ENCODE results near the gene PDE8A. TPM values are rescaled to one million over a fixed set of nuclear protein-coding genes. Genes with fewer than 3 reads are reported as not detected.

PDE8A gene
- total RNA-seq, 1 donor from 2014 or later: 8.6 TPM

DNA sequence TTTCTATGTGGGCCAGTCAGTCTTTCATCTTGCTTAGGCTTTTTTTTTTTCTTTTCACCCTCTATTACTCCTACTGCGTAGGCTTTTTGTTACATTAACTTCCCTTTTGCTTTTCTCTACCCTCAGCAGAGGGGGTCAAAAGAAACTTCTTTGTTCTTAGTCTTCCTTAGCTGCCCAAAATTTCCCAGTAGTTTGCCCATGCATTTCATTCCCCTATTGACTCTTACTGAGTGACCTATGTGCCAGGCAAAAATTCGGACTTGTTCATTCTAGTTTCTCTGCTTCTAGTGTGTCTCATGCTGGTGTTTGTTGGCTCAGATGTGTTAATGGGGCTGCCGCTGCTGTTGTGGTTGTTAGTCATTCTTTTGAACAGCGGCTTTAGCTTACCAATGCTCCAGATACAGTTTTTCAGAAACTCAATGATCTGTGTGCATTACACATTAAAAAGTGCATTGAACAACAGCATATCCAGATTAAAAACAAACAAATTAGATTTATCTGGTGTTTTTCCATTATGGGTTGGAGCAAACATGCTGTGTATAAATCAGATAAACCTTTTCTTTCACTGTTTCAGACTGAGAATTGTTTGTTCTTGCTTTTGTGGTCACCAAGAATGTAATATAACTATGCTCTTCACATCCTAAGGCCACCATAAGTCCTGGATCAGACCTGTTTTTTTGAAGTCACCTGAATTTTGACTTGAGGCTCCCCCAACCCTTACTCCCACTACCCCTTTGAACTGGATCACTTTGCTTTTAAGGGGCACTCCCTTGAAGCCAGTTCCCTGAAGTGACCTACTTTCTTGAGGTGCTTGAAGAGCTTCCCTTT, 43.1 kb downstream of the PDE8A start:
- Mint-ChIP-seq H3K4me3 (no peak overlapping the region), H3K9me3 (peaks cover 9% of the 10 kb centered on the region), H3K27me3 (ENCODE audit: low read depth) (no peaks in the 10 kb centered on the region), H3K36me3 (ENCODE audit: low read depth) (no peaks in the 10 kb centered on the region), H3K4me1 (peaks cover 16% of the 10 kb centered on the region), H3K27ac (ENCODE audit: unreplicated experiment) (no peak overlapping the region)
- TF ChIP-seq, protein P1, sequence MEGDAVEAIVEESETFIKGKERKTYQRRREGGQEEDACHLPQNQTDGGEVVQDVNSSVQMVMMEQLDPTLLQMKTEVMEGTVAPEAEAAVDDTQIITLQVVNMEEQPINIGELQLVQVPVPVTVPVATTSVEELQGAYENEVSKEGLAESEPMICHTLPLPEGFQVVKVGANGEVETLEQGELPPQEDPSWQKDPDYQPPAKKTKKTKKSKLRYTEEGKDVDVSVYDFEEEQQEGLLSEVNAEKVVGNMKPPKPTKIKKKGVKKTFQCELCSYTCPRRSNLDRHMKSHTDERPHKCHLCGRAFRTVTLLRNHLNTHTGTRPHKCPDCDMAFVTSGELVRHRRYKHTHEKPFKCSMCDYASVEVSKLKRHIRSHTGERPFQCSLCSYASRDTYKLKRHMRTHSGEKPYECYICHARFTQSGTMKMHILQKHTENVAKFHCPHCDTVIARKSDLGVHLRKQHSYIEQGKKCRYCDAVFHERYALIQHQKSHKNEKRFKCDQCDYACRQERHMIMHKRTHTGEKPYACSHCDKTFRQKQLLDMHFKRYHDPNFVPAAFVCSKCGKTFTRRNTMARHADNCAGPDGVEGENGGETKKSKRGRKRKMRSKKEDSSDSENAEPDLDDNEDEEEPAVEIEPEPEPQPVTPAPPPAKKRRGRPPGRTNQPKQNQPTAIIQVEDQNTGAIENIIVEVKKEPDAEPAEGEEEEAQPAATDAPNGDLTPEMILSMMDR (conservative IDR thresholded peaks at IDR 0.05): no peak
- DNase-seq (ENCODE audit: low read depth, low spot score): no peak

DNA sequence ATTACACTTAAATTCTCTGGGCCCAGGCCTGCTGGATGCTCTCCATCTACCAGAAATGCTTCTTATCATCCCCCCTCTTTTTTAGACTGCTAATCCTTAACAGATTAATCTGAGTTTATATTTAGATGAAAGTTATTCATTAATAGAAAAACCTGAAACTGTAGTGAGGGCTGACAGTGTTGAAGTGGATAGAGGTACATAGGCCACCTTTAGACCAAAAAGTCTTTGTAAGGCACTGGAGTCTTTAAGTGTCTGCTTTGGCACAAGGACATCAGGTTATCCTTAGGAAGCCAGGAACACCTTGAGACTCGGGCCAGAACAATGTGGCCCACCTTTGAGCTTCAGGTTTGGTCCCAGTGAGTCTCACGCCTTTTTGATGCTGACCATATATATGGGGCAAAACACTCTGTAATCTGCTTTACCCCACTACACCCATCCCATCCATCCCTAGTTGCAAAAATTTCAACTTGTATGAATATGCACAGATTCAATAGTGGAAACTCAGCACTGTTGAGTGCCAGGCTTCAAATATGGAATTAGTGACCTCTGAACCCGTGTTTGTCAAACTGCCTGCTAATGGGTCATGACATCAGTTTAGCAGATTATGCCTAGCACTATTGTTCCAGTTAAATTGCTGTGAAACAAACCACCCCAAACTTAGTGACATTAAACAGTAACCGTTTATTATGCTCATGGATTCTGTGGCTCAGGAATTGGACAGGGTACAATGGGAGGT, 44.0 kb downstream of the PDE8A start:
- H3K36me3 Mint-ChIP-seq (ENCODE audit: low read depth): no peaks in the 10 kb centered on the region
- H3K4me3 Mint-ChIP-seq: no peak overlapping the region
- H3K4me1 Mint-ChIP-seq: peaks cover 22% of the 10 kb centered on the region
- H3K27me3 Mint-ChIP-seq (ENCODE audit: low read depth): no peaks in the 10 kb centered on the region
- H3K27ac Mint-ChIP-seq (ENCODE audit: unreplicated experiment): peak overlapping the region; percentile 19
- peaks cover 9% of the 10 kb centered on the region for H3K9me3 Mint-ChIP-seq
- TF ChIP-seq, protein P1 (conservative IDR thresholded peaks at IDR 0.05): no peak
- no peak for DNase-seq (ENCODE audit: low read depth, low spot score)

DNA sequence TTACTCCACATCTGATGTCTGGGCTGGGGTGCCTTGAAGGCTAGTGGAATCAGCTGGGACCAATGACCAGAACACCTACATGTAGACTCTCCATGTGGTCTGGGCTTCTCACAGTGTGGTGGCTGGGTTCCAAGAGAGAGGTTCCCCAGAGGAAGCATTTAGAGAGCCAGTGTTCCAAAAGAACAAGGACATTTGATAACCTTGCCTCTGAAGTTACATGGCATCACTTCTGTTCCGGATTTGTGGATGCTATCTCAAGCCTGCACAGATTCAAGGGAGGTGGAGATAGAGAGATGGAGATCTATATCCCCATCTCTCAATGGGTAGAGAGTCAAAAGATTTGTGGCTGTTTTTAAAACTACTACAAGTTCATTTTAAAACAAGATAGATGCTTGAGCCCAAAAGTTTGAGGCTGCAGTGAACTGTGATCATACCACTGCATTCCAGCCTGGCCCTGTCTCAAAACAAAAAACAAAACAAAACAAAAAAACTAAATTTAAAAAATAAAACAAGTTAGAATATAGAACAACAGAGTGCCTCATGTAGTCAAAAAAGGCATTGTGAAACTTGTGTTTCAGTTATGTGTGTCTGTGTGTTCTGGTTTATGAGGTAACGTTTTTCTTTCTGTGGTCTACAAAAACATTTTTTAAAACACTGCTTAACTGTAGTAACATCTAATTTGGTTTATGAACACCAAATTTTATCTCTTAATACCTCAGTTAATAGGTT, 44.8 kb downstream of the PDE8A start:
- Mint-ChIP-seq H3K27me3 (ENCODE audit: low read depth) (no peaks in the 10 kb centered on the region), H3K4me1 (peaks cover 23% of the 10 kb centered on the region)
- TF ChIP-seq, protein P1 (conservative IDR thresholded peaks at IDR 0.05): no peak

DNA sequence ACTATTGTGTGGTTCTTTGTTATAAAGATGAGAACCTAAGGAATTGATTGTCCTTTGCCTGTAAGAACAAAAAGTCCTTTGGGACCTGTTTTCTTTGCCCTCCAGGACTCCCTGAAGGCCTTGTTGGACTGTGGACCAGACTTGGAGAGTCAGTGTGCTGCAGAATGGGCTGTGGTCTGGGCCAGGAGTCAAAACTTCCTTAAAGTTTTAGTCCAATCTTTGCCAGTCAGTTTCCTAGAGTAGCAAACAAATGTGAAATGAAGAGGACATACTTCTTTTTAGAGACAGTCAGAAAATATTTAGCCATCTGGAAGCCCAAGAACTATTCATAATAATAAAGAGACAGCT, 45.4 kb downstream of the PDE8A start:
- Mint-ChIP-seq H3K4me3 (no peak overlapping the region), H3K27me3 (ENCODE audit: low read depth) (no peaks in the 10 kb centered on the region), H3K36me3 (ENCODE audit: low read depth) (no peaks in the 10 kb centered on the region), H3K9me3 (peaks cover 9% of the 10 kb centered on the region), H3K4me1 (peaks cover 26% of the 10 kb centered on the region), H3K27ac (ENCODE audit: unreplicated experiment) (no peak overlapping the region)
- TF ChIP-seq, protein P1 (conservative IDR thresholded peaks at IDR 0.05): no peak
- DNase-seq (ENCODE audit: low read depth, low spot score): no peak

More for the DNA sequence above, 44.8 kb downstream of the PDE8A start:
- peak overlapping the region; percentile 19 for H3K27ac Mint-ChIP-seq (ENCODE audit: unreplicated experiment)
- H3K36me3 Mint-ChIP-seq (ENCODE audit: low read depth): no peaks in the 10 kb centered on the region
- no peak overlapping the region for H3K4me3 Mint-ChIP-seq
- peaks cover 9% of the 10 kb centered on the region for H3K9me3 Mint-ChIP-seq
- DNase-seq (ENCODE audit: low read depth, low spot score): no peak

DNA sequence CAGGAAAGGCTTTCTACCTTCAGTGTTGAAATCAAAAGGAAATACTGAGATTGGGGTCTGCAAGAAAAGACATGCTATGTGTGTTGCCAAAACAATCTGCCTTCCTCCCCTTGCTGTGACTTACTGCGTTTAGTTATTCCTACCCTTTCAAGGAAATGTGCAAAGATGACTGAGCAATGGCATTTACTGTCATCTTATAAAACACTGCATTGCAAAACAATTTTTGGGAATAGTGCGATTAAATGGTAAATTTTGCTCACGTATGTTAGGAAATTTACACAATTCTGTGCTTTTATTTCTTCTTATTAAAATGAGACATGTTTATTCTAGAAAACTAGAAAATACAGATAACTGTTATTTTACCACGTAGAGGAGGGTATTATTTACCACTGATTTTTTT, 45.8 kb downstream of the PDE8A start:
- H3K4me3 Mint-ChIP-seq: no peak overlapping the region
- no peak for DNase-seq (ENCODE audit: low read depth, low spot score)
- peaks cover 9% of the 10 kb centered on the region for H3K9me3 Mint-ChIP-seq
- TF ChIP-seq, protein P1 (conservative IDR thresholded peaks at IDR 0.05): no peak
- H3K27me3 Mint-ChIP-seq (ENCODE audit: low read depth): no peaks in the 10 kb centered on the region
- peaks cover 26% of the 10 kb centered on the region for H3K4me1 Mint-ChIP-seq
- H3K36me3 Mint-ChIP-seq (ENCODE audit: low read depth): no peaks in the 10 kb centered on the region
- no peak overlapping the region for H3K27ac Mint-ChIP-seq (ENCODE audit: unreplicated experiment)
